ENCODE results near the gene ITPK1.
"Not testable (repeated sequence)": the region's sequence is repeated elsewhere in the genome, so short reads cannot be mapped to it uniquely, and the experiment has no call there.

ITPK1 gene

DNA sequence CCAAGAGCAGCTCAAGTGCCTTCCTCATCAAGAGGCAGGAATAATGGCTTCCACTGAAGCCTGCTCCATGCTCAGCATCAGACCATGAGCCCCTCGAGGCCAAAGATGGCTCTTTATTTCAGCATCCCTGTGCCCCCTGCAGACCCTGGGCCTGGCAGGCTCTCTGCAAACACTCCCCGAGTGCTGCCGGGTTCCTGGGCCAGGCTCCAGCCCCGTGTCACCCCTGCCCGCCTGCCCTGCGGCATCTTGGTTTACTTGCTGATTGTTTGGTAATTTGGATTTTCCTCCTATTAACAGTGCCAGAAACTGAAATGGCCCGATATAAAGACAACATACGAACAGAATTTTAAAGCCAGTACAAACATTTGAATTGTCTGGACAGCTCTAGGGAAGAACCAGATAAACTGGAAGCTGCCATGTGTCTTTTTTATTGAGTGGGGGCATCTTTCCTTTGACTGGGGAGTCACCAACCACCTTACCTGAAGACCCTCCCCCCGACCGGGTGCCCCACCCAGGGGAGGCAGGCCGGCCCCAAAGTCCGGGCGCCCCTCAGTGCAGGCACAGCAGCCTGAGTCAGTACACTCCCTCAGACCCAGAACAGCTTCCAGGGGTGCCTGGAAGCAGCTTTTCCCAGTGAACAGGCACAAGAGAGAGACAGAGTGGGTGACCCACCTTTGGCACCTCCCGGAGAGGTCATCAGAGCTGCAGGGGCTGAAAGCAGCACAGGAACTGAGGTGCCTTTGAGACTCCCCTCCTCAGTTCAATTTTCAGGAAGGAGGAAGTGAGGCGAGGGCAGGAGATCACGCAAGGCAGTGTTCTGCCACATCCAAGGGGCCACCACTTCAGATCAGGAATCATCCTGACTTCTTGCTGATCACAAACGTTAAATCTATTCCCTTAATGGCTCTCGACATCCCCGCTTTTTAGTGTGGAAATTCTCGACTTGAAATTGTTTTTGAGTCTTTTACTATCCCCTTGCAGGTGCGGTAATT lies 30.6 kb downstream of the ITPK1 start:
- no peak for DNase-seq (ENCODE audit: low read depth in 2 of 2)

DNA sequence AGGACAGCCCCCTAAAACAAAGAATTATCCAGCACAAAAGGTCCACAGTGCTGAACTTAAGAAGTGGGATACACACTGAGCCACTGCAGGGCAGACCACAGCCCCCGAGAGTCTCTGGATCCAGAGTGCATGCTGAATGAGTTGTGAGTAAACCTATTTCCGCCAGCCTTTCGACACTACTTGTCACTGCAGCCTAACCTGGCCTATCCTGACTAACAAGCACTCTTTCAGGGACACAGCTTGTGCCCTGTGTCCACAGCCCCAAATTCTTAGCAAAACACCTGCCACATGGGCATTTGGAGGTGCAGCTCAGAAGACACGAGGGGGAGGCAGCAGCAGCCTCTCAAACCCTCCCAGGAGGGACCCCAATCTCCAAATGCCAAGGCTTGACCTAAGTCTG lies 31.3 kb downstream of the ITPK1 start:
- DNase-seq (ENCODE audit: low read depth in 2 of 2) = no peak

DNA sequence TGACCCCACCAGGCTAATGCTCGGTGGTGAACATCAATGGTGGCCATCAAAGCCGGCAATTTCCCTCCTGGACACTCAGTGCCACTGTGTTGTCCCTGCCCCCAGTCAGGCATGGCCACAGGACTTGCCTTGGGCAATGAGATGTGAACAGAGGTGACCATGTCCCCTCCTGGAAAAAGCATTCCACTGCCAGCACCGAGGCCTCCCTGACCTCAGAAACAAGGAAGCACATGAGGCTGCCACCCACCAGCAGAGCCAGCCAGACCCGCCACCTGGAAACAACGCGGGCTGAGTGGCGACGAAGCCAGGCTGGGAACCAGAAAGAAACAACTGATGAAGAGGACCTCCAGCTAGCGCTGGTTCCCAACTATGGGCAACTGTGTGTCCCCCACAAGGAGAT lies 31.8 kb downstream of the ITPK1 start:
- no peak for DNase-seq (ENCODE audit: low read depth in 2 of 2)

DNA sequence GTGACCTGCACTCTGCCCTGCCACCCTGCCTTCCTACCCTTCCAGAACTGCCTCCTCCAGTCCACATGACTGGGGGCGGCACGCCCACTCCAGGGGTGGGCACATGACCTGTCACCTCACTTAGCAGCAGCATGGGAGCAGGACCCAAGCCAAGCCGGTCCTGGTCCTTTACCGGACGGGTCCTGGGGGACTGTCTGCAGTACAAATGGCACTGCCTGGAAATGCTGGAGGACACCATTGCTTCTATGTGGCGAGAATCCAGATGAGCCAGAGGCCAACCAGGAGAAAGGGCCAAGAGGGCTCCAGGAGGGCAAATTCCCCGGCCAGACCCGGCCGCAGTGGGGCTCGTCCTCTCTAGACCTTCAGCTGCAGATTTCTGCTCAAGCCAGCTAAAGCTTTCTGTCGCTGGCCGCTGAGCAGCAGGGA lies 33.1 kb downstream of the ITPK1 start:
- no peak for DNase-seq (ENCODE audit: low read depth in 2 of 2)

DNA sequence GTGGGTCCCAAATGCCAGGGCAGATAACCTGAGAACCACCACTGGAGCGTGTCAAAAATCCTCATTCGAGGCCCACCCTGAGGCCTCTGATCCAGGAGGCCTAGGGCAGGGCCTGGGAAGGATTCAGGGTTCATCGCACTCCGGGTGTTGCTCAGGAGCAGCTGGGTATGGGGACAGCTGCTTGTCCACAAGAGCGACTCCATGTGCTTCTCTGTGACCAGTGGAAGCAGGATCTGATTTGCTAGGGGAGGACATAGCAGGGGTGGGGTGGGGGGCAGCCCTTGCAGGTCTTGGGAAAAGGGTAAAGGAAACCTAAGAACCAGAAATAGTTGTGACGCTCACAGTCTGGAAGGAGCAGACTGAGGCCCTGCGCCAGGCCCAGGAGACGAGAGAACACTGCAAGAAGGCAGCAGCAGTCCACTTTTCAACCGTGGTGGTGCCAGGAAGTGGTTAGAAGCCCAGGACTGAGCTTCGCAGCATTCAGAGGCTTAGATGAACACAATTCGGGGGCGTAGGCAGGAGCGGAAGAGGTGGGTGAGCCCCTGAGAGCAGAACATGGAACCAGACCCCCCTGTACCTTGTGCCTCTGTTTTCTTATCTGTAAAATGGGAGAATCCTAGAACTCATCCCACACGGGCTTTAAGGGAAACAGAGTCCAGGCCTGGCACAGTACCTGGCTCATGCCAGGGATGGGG lies 33.7 kb downstream of the ITPK1 start:
- no peak for DNase-seq (ENCODE audit: low read depth in 2 of 2)

DNA sequence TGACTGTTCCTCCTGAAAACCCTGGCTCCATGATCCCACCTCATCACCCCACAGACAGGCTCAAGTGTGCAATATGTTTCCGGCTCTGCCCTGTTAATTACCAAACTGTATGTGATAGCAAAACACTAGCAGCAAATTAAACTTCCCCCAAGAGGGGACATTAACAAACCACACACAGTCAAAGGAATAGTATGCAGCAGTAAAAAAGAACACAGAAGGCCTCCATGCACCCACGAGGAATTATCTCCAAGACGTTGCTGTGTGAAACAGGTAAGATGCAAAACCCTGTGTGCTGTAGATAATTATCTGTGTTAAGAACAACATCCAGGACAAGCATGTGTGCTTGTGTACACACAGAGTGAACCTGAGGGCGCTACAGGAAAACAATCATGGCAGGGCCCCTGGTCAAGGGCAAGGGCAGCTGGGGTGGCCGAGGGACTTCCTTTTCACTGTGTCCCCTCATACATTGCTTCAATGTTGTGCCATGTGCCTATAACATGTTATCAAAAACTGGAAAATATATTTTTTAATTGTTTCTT lies 35.8 kb downstream of the ITPK1 start:
- no peak for DNase-seq (ENCODE audit: low read depth in 2 of 2)

DNA sequence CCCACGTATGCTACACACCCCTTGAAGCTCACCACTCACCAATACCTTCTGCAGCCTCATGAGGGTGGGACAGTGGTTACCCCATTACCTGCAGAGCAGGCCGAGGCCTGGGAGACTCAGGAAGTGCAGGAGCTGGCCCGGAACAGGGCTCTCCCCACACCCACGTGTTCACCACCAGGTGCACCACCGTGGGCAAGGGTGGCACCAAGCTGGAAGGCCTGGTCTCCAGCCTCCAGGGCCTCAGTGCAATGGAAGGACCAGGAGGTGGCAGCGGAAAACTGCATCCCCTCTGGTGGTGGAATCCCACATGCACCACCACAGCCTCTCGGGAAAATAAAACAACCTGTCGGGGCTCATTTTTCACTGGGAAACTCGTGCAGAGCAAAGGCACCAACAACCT lies 36.4 kb downstream of the ITPK1 start:
- DNase-seq (ENCODE audit: low read depth in 2 of 2) = no peak

DNA sequence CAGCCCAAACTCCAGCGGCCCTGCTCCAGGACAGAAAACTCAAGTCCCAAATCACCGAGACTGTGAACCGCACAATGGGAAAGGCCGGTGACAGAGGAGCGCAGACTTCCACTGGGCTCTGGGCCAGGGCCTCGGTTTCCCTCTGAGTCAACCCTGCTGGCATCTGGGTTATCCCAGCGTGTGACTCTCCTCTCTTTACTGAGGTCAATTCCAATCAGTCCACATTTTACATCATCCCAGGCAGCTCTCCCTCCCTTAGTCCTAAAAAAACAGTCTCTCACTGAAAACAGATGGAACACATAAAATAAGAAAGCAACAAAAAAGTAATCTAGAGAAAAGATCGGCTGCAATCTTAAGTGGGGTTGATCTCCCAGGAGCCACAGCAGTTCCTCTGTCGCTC lies 36.9 kb downstream of the ITPK1 start:
- no peak for DNase-seq (ENCODE audit: low read depth in 2 of 2)

DNA sequence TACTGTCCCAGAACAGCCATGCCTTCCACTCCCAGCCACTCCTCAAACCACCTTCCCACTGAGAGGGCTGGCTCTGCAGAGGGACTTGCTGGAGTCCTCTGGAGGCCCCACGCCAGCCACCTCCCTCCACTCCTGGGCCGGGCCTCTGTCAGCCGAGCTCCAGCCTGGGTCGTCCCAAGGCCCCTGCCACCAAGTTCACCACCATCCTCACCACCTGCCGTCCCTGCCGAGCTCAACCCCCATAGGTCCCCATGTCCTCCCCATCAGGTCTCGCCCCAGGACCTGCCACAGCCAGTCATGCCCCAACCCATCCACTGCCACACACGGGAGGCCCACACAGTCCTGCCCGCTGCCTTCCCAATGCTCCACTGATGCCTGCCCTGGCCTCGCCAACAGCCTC lies 39.0 kb downstream of the ITPK1 start:
- DNase-seq (ENCODE audit: low read depth in 2 of 2) = no peak

DNA sequence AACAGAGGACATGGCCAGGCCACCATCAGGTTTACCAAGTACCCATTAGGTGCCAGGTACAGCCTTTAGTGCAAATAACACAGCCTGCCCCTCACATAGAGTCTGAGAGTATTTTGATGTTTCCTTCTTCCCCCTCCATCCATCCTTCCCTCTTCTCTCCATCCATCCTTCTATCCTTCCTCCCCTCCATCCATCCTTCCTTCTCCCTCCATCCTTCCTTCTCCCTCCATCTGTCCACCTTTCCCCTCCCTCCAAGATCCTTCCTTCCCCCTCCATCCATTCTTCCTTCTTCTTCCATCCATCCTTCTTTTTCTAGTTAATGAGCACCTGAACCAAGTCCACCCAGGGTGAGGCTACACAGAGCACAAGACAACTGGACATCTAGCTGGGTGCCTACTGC lies 39.8 kb downstream of the ITPK1 start:
- no peak for DNase-seq (ENCODE audit: low read depth in 2 of 2)

DNA sequence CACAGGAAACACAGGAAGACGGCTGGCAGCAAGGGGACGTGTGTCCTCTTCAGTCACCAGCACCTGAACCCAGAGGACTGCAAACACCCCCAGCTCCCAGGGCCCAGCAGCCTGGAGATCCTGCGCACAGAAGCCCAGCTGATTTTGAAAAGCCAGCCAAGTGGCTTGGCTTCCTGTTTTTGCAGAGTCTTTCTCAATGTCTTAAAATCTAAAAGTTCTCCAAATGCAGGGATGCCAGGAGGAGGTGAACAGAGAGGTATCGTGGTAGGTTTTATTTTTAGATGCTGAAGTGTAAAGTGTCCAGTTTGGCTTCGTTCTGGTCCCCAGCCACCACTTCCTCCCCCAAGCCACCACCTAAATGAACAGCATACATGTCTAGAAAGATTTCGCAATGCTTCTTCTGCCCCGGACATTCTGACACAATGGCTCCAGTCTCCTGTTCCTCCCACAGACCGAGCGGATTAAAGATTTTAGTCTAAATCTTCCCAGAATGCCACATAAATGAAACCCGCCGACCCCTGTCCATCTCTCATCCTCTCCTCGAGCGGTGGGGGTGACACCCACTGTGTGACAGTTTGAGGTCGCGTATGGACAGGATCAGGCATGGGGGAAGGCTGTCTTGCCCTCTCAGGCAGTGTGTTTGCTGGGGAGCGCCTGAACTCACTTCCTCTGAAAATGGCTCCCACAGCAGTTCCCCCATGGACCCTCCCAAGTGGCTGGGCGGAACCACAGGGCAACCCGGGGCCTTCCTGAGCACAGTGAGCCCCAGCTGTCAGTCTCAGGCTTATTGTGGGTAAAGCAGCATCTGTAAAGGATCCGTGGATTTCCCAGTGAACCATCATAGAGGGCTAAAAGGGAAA lies 41.6 kb downstream of the ITPK1 start:
- DNase-seq (ENCODE audit: low read depth in 2 of 2) = no peak

DNA sequence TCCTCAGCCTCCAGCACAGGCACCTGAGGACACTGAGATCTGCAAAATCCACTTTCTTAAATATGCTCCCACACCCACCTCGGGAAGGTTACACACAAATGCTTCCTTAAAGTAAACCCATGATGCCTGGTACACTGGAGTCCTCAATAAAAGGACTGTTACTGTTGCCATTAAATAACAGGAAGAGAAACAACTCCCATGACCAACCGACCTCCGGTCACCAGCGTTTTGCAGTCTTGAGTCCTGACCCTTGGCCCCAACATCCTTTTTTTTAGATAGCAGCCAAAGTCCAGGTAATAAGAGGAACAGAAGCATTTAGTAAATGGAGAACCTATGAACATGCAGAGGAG lies 42.4 kb downstream of the ITPK1 start:
- no peak for DNase-seq (ENCODE audit: low read depth in 2 of 2)

DNA sequence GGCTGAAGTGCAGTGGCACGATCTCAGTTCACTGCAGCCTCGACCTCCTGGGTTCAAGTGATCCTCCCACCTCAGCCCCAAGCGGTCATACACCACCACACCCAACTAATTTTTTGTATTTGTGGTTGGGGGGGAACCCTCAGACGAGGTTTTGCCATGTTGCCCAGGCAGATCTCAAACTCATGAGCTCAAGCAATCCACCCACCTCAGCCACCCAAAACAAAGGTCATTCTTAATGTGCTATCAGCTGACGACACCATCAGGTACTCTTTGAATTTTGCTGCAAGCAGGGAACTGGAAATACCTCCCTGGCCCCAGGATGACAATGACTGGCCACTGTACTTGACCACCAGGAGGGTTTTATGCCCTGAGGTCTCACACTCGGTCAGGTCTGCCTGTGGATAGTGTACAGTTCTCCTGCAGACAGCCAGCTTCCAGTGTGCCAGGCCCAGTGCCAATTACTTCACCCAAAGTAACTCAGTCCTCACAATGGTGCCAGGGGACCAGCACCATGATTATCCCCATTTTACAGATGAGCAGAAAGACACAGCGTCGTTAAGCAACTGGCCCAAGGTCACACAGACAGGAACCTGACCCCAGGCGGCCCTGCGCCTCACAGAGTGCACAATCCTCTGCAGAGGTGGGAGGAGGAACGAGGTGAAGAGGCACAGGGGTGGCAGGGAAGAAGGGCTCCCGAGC lies 42.9 kb downstream of the ITPK1 start:
- DNase-seq (ENCODE audit: low read depth in 2 of 2) = no peak

DNA sequence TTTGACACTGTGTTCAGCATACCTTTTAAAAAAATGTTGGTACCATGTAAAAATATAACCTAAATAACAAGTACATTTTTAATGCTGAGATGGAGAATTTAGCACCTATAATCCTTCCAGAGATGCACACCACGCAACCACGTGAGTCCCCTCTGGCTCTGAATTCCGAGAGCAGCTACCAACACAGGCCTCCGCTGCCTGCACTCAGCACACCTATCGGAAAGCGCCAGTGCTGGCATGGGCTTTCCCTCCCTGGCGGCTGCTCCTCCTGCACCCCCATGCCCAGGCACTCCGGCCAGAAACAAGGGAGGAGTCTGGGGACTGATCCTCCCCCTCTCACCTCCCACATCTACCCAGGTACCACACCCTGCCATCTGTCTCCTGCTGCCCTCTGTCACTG lies 47.0 kb downstream of the ITPK1 start:
- no peak for DNase-seq (ENCODE audit: low read depth in 2 of 2)

DNA sequence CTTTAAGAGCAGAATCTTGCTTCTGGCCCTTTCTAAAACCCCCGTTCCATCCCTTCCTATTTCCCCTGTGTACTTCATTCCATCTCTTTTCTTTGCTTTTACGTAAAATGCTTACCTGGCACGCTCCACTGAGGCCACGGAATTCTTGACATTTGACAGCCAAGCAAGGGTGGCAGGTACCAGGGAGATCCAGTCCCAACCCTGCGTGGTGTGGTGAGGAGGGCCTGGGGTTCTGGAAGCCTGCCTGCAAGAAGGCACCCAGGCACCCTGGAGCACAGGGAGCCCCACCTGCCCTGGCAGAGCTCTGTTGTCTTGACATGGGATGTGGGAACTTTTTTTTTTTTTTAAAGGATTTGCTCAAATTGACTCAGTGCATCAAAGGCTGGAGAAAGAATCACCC lies 48.6 kb downstream of the ITPK1 start:
- no peak for DNase-seq (ENCODE audit: low read depth in 2 of 2)

DNA sequence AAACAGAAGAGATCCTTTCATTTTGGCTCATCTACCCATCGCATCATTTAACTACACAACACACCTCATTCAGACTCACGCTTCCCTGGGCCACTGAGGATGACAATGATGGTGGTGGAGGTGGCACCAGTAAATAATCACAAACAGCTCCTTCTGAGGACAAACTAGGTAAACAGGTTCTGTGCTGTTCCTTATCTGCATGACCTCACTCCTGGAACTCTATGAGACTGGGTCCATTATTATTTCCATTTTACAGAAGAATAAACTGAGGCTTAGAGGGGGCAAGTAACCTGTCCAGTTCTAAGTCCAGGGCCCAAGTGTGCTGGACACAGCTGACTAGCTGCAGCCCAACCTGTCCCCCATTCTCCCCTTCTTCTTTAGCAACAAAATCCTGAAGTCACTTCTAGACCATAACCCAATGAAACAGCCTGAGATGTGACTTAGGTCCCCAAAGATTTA lies 50.4 kb downstream of the ITPK1 start:
- DNase-seq (ENCODE audit: low read depth in 2 of 2) = no peak

DNA sequence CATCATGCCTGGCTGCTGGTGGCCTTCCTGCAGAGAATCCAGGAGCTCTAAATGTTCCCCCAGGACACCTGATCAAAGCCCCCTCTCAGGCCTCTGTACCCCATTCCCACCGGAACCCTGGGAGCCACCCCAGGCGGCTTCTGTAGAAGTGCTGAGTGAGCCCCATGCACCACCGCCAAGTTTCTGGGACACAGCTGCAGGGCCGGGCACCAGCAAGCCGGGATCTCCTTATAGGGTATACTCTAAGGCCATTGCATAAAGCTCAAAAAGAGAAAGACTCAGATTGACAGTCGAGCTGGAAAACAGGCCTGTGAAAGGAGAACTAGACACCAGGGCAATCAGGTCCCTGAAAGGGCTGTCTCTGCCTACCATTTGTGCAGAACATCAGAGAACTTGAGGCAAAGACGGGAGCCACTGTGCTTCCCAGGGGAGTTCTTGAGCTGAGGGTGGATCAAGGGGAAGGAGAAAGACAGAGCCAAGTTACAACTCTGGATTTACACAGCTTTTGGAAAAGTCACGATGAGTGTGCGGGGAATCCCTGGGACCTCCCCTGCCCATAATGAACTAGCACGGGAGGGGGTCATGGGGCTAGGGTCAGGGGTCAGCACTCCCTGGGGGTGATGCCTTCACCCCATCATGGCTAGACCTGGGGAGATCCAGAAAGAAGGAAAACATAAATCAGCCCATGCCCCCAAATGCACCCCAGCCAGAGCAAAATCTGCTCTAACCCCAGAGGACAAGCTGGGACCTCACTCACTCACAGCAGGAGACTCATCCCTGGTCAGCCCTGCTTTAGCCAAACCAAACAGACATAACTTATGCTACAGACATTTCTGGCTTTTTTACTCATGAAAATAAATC lies 51.1 kb downstream of the ITPK1 start:
- DNase-seq (ENCODE audit: low read depth in 2 of 2) = no peak

DNA sequence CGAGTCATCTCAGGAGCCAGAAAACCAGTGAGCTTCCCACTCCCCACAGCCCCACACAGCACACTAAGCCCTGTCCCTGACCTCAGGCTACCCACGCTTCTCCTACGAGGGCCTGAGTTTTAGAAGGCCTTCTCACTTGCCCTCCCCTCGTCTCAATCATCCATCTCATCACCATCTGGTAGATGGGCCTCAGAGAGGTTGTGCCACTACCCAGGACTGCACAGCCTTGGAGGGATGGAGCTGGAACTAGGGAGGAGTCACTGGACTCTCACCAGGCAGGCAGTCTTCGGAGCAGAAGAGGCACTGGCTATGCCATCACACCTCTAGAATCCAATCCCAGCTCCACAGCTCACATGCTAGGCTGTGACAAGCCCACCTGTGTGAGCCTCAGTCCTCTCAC lies 52.3 kb downstream of the ITPK1 start:
- DNase-seq (ENCODE audit: low read depth in 2 of 2) = no peak

DNA sequence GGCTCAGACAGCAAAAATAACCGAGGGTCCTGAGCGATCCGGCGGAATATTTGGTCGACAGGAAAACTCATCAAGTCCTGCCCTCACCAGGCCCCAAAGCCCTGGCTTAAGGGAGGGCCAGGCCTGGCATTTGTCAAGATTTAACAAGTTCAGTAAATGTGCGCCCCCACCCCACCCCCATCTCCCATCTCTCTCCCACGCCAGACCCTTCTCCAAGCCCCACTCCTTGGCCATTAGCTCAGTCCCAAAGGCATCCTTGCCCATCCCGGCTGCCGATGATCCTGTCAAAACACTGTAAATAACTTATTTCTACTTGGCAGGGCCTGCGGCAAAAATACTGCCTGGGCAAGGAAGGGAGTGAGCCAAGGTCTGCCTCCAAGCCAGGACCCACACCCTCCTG lies 52.8 kb downstream of the ITPK1 start:
- DNase-seq (ENCODE audit: low read depth in 2 of 2) = no peak

DNA sequence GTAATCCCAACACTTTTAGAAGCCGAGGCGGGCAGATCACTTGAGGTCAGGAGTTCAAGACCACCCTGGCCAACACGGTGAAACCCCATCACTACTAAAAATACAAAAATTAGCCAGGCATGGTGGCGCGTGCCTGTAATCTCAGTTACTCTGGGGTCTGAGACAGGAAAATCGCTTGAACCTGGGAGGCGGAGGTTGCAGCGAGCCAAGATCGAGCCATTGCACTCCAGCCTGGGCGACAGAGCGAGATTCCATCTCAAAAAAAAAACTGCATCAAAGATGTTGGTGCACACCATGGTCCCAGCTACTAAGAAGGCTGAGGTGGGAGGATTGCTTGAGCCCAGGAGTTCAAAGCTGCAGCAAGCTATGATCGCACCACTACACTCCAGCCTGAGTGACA lies 53.7 kb downstream of the ITPK1 start:
- not testable (repeated sequence) for DNase-seq (ENCODE audit: low read depth in 2 of 2)

Measured in stimulated activated CD4-positive, alpha-beta T cell treated with anti-CD3 and anti-CD28 coated beads, Interleukin-1b, Interleukin-23, amount 100 ng/mL, for 4 hours (primary cell).